HCT116 (cell line): ENCODE results near the gene ZDHHC14. TPM values are rescaled to one million over a fixed set of nuclear protein-coding genes. Genes with fewer than 3 reads are reported as not detected.

Source experiments
- ATAC-seq: fragments of 200-7000 bp; cut with Tn5 transposase; 2 replicates; pipeline ENCODE4 v1.9.1; 2020; ENCODE audit warnings: mild to moderate bottlenecking, moderate library complexity
- BruUV-seq: library from RNA; stranded (reverse); fragments of 400-500 nt; replicated peaks from 2 replicates; lab custom pipeline; 2021; lab: Mats Ljungman, UMichigan
- CTCF ChIA-PET: fragments of 300-600 bp; sonication (Branson Sonifier 250); formaldehyde crosslinking; loops from one replicate; lab custom pipeline; 2021; ENCODE audit warnings: antibody characterized with exemption; lab: Charles Lee
- POLR2A ChIA-PET: fragments of 300-600, 350-600 bp; sonication (Branson Sonifier 250); formaldehyde crosslinking; loops from one replicate; lab custom pipeline; 2021; ENCODE audit warnings: antibody characterized with exemption; lab: Charles Lee
- RAD21 ChIA-PET, 2 experiments: fragments of 300-600 bp; sonication (Branson Sonifier 250); formaldehyde crosslinking; loops; one replicate each; lab custom pipeline; 2023; ENCODE audit warnings: low total read pairs in 2 of 2; ENCODE audit not compliant: uncharacterized antibody in 2 of 2, unreplicated experiment in 2 of 2, low non-redundant PET in 1 of 2; lab: Charles Lee
- DNase-seq: peaks from one replicate; pipeline ENCODE4 v3.0.0-alpha.2; 2010; ENCODE audit warnings: low read depth, low spot score
- H2AFZ ChIP-seq: fragments of 200-600 bp; shearing (Covaris generic), sonication (generic); 2 replicates; pipeline ENCODE4 v1.6.1; 2017; ENCODE audit warnings: low read depth, mixed run types, mixed read lengths, antibody characterized with exemption, low read length; ENCODE audit not compliant: poor library complexity, severe bottlenecking
- H3K27ac ChIP-seq: 2 replicates; pipeline ENCODE4 v1.5.1; 2012; ENCODE audit warnings: low read depth, low read length
- H3K27me3 ChIP-seq: fragments of 200-600 bp; sonication (generic); 2 replicates; pipeline ENCODE4 v1.6.1; 2016; ENCODE audit warnings: mixed run types, low read length, mixed read lengths; ENCODE audit not compliant: insufficient read depth
- H3K36me3 ChIP-seq, 2 experiments: fragments of 200-500 bp in 1 of 2; fragments of 200-600 bp in 1 of 2; sonication (Bioruptor generic) in 1 of 2; sonication (generic) in 1 of 2; 2 replicates each; pipeline versions ENCODE4 v1.5.1 to v1.6.1; 2014 to 2016; ENCODE audit warnings: low read length in 2 of 2, inconsistent platforms in 1 of 2, mixed read lengths in 1 of 2, mixed run types in 1 of 2; ENCODE audit not compliant: insufficient read depth in 2 of 2, control insufficient read depth in 1 of 2
- H3K4me1 ChIP-seq, 2 experiments: fragments of 200-600 bp in 1 of 2; sonication (generic) in 1 of 2; 2 replicates each; pipeline versions ENCODE4 v1.5.1 to v1.6.1; 2012 to 2017; ENCODE audit warnings: low read length in 2 of 2, inconsistent platforms in 1 of 2, mild to moderate bottlenecking in 1 of 2, mixed read lengths in 1 of 2, mixed run types in 1 of 2, moderate library complexity in 1 of 2; ENCODE audit not compliant: insufficient read depth in 2 of 2, control insufficient read depth in 1 of 2
- H3K4me2 ChIP-seq: fragments of 200-600 bp; sonication (generic); 2 replicates; pipeline ENCODE4 v1.6.1; 2017; ENCODE audit warnings: mixed run types, low read length, mixed read lengths
- H3K4me3 ChIP-seq, 2 experiments: fragments of 200-600 bp in 1 of 2; sonication (generic) in 1 of 2; replicated peaks in 1 of 2; 2 replicates each; pipeline ENCODE4 v1.5.1; 2011 to 2016; ENCODE audit warnings: low read length in 2 of 2, control low read depth in 1 of 2, low read depth in 1 of 2, mild to moderate bottlenecking in 1 of 2, mixed read lengths in 1 of 2, mixed run types in 1 of 2
- H3K79me2 ChIP-seq: fragments of 200-600 bp; sonication (generic); 2 replicates; pipeline ENCODE4 v1.6.1; 2017; ENCODE audit warnings: mild to moderate bottlenecking, mixed run types, low read length, moderate library complexity, mixed read lengths; ENCODE audit not compliant: insufficient read depth
- H3K9ac ChIP-seq: fragments of 200-600 bp; sonication (generic); 2 replicates; pipeline ENCODE4 v1.6.1; 2016; ENCODE audit warnings: low read length, mixed read lengths
- H3K9me2 ChIP-seq: fragments of 200-600 bp; sonication (generic), shearing (Covaris generic); 2 replicates; pipeline ENCODE4 v1.6.1; 2017; ENCODE audit warnings: mixed run types, mild to moderate bottlenecking, moderate library complexity; ENCODE audit not compliant: insufficient read depth
- H3K9me3 ChIP-seq, 2 experiments: fragments of 200-500 bp in 1 of 2; fragments of 200-600 bp in 1 of 2; sonication (Bioruptor generic) in 1 of 2; sonication (generic) in 1 of 2; 2 replicates each; pipeline ENCODE4 v1.6.1; 2014 to 2017; ENCODE audit warnings: low read length in 2 of 2, mixed read lengths in 2 of 2, inconsistent platforms in 1 of 2, low read depth in 1 of 2, mild to moderate bottlenecking in 1 of 2, mixed run types in 1 of 2, moderate library complexity in 1 of 2; ENCODE audit not compliant: control insufficient read depth in 1 of 2, insufficient read depth in 1 of 2
- H4K20me1 ChIP-seq: fragments of 200-600 bp; sonication (generic), shearing (Covaris generic); 2 replicates; pipeline ENCODE4 v1.6.1; 2017; ENCODE audit warnings: mixed run types, mild to moderate bottlenecking, moderate library complexity; ENCODE audit not compliant: insufficient read depth
- ATF3 ChIP-seq: IDR thresholded peaks from 2 replicates; pipeline ENCODE4 v1.6.1; 2012
- CBX3 ChIP-seq: IDR thresholded peaks from 2 replicates; pipeline ENCODE4 v1.6.1; 2012; ENCODE audit warnings: low read depth
- CEBPB ChIP-seq: IDR thresholded peaks from 2 replicates; pipeline ENCODE4 v1.6.1; 2012; ENCODE audit warnings: low read depth
- CTCF ChIP-seq, 3 experiments: fragments of 200-600 bp in 1 of 3; sonication (generic) in 1 of 3; IDR thresholded peaks in 2 of 3; conservative IDR thresholded peaks in 1 of 3; 2 replicates each; pipeline ENCODE4 v1.5.1; 2012 to 2017; ENCODE audit warnings: low read depth in 2 of 3, low read length in 2 of 3, antibody characterized with exemption in 1 of 3, borderline replicate concordance in 1 of 3, control low read depth in 1 of 3, mild to moderate bottlenecking in 1 of 3, mixed read lengths in 1 of 3, mixed run types in 1 of 3, moderate library complexity in 1 of 3; ENCODE audit not compliant: insufficient read depth in 1 of 3
- EGR1 ChIP-seq: IDR thresholded peaks from 2 replicates; pipeline ENCODE4 v1.6.1; 2012; ENCODE audit warnings: low read depth
- ELF1 ChIP-seq: IDR thresholded peaks from 2 replicates; pipeline ENCODE4 v1.6.1; 2012; ENCODE audit warnings: low read depth, borderline replicate concordance
- EZH2 ChIP-seq: fragments of 200-600 bp; sonication (generic); IDR thresholded peaks from 2 replicates; pipeline ENCODE4 v1.6.1; 2017; ENCODE audit warnings: antibody characterized with exemption, mixed run types
- EZH2phosphoT487 ChIP-seq: fragments of 200-600 bp; IDR thresholded peaks from 2 replicates; pipeline ENCODE4 v1.6.1; 2018; ENCODE audit warnings: antibody characterized with exemption, borderline replicate concordance
- FOSL1 ChIP-seq: IDR thresholded peaks from 2 replicates; pipeline ENCODE4 v1.6.1; 2012; ENCODE audit warnings: low read depth
- JUND ChIP-seq: IDR thresholded peaks from 2 replicates; pipeline ENCODE4 v1.6.1; 2012
- POLR2A ChIP-seq: IDR thresholded peaks from 2 replicates; pipeline ENCODE4 v1.7.0; 2011; ENCODE audit warnings: borderline replicate concordance; ENCODE audit not compliant: insufficient read depth, insufficient read length; ENCODE audit errors: extremely low read depth
- POLR2AphosphoS5 ChIP-seq: IDR thresholded peaks from 2 replicates; pipeline ENCODE4 v1.6.1; 2011; ENCODE audit warnings: mild to moderate bottlenecking, low read depth, low read length, moderate library complexity
- REST ChIP-seq: IDR thresholded peaks from 2 replicates; pipeline ENCODE4 v1.6.1; 2012; ENCODE audit warnings: low read depth
- SP1 ChIP-seq: IDR thresholded peaks from 2 replicates; pipeline ENCODE4 v1.6.1; 2012; ENCODE audit warnings: low read depth
- SRF ChIP-seq: IDR thresholded peaks from 2 replicates; pipeline ENCODE4 v1.6.1; 2012; ENCODE audit warnings: low read depth
- TCF7L2 ChIP-seq: IDR thresholded peaks from 2 replicates; pipeline ENCODE4 v1.7.0; 2011; ENCODE audit warnings: borderline replicate concordance, inconsistent platforms; ENCODE audit not compliant: insufficient read depth, insufficient read length; ENCODE audit errors: extremely low read depth
- YY1 ChIP-seq: IDR thresholded peaks from 2 replicates; pipeline ENCODE4 v1.6.1; 2011; ENCODE audit warnings: low read length, low read depth, moderate library complexity, mild to moderate bottlenecking; ENCODE audit not compliant: insufficient replicate concordance; ENCODE audit errors: extremely low read depth
- ZFX ChIP-seq: fragments of 450-650 bp; IDR thresholded peaks from 2 replicates; pipeline ENCODE4 v1.6.1; 2017
- intact Hi-C: fragments of 100-400 bp; cut with micrococcal nuclease; formaldehyde crosslinking; loops from 2 replicates; pipeline ENCODE4 v1.10.0; 2022
- total RNA-seq: library from RNA; stranded (reverse); gene quantifications from one replicate; pipeline ENCODE4 v1.2.1, GENCODE V29; 2021; ENCODE audit not compliant: unreplicated experiment

Gene ZDHHC14
- total RNA-seq, 1 experiment from 2014 or later, result 5.3 TPM

DNA sequence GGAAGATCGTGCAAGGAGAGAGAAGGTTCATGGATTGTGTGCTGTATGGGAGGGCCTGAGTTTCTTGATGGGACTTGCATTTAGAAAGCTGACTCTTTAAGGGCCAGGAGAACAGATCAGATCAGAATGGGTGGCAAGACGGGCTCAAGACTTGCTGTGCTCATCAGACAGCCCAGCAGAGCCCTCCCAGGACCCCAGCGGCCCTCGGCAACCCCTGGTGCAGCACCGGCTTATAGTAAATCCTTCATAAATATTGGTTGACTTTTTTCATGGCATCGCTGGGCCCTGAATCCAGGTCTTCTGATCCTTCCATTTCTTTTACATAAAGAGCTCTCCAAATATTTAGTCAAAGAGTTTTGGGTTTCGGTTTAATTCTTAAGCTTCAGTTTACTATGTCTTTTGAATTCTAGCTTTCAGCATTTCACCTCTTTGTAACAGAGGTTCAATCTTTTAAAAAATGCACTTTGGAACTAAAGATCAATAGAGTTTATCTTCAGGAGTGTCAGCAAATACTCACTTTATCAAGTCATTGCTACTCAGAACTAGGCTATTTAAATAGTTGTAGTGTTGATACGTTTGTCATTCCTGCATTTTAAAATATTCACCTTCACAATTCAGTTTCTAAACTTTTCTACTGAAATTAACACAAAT, 205.6 kb downstream of the ZDHHC14 start (continued):
- TF ChIP-seq ELF1 (no peak), SRF (no peak)

DNA sequence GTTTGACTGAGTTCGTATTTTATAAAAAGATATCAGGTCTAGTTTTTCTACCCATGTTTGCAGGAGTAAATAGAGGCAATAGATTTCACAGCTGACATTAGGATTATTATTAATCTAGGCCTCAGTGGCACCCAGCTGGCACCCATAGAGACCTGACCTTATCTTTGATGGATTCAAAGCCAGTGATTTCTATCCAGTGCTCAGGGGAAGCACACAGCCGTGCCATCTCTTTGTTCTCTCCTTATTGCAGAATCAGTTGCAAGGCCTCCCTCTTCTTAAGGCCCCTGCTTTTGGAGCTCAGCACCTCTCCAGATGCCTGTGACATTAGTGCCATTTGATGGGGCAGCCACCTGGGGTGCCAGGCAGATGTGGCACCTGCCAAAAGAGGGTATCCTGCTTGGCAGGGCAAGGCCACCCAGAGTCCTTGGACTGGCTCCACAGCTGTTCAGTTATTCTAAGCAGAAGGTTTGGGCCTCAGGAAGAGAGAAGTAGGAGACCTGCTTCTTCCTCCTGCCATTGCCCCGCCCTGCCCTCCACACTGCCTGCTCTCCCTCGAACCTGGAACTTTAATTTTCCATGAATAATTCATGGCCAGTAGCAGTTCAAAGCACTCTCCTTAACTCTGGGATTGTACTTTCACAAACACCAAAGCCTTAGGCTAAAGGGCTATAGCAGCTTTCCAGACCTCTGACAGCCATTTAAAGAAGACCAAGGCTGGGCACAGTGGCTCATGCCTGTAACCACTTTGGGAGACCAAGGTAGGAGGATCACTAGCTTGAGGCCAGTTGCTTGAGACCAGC, 206.3 kb downstream of the ZDHHC14 start:
- Histone ChIP-seq H3K79me2 (no peaks in the 10 kb centered on the region), H3K9me3 (no peaks in the 10 kb centered on the region; a peak in 2 of 4 replicates), H3K4me2 (no peak overlapping the region), H3K9ac (no peak overlapping the region), H3K9me2 (no peaks in the 10 kb centered on the region), H2AFZ (no peak overlapping the region), H3K36me3 (no peaks in the 10 kb centered on the region), H3K4me1 (no peaks in the 10 kb centered on the region), H3K27ac (no peak overlapping the region), H3K27me3 (no peaks in the 10 kb centered on the region), H4K20me1 (no peaks in the 10 kb centered on the region), H3K4me3 (no peak overlapping the region)
- intact Hi-C loops, result no loop called here
- no TSS peak for BruUV-seq
- RAD21 ChIA-PET, result no interaction called here
- ATAC-seq (no peak), DNase-seq (no peak)
- CTCF ChIA-PET, result no interaction called here
- POLR2A ChIA-PET, result no interaction called here
- TF ChIP-seq REST, result no peak
- no peak for TF ChIP-seq EGR1
- TF ChIP-seq ATF3, result no peak
- no peak for TF ChIP-seq YY1
- no peak for TF ChIP-seq POLR2A
- TF ChIP-seq EZH2phosphoT487, result no peak
- no peak for TF ChIP-seq ELF1
- TF ChIP-seq FOSL1, result no peak
- no peak for TF ChIP-seq CBX3
- no peak for TF ChIP-seq EZH2
- TF ChIP-seq ZFX, result no peak
- TF ChIP-seq POLR2AphosphoS5, result no peak
- TF ChIP-seq SP1, result no peak
- TF ChIP-seq CEBPB, result no peak
- no peak for TF ChIP-seq SRF
- no peak for TF ChIP-seq JUND
- no peak for TF ChIP-seq TCF7L2
- no peak for TF ChIP-seq CTCF (IDR thresholded peaks at IDR 0.05 in 2 of 3, conservative IDR thresholded peaks at IDR 0.05 in 1 of 3; ENCODE audit: borderline replicate concordance in 1 of 3, insufficient read depth in 1 of 3, low read depth in 2 of 3, low read length in 2 of 3)
